Gastrocnemius medialis (tissue), 4 donors: ENCODE results near the gene AADACL3. TPM values are rescaled to one million over a fixed set of nuclear protein-coding genes. Genes with fewer than 3 reads are reported as not detected.

Source experiments
- ATAC-seq, 2 donors: fragments of 150-250 bp; one replicate each; pipeline ENCODE4 v1.9.1; 2016
- DNase-seq, 2 donors: peaks; one replicate each; pipeline ENCODE4 v3.0.0-alpha.2; 2019
- H3K27ac ChIP-seq, 4 donors: fragments of 200-600 bp; sonication (generic); 1 replicate in 1 of 4; 2 replicates in 3 of 4; pipeline ENCODE4 v1.5.1; 2016 to 2018; ENCODE audit warnings: mild to moderate bottlenecking in 2 of 4, moderate library complexity in 1 of 4
- H3K27me3 ChIP-seq, 3 donors: fragments of 200-600 bp; sonication (generic) in 2 of 3; 1 replicate in 1 of 3; 2 replicates in 2 of 3; pipeline versions ENCODE4 v1.5.1 to v1.6.0; 2016 to 2019; ENCODE audit warnings: mild to moderate bottlenecking in 1 of 3, moderate library complexity in 1 of 3
- H3K36me3 ChIP-seq, 2 donors: fragments of 200-600 bp; sonication (generic) in 1 of 2; one replicate each; pipeline ENCODE4 v1.5.1; 2017 to 2018
- H3K4me1 ChIP-seq, 2 donors: fragments of 200-600 bp; sonication (generic) in 1 of 2; one replicate each; pipeline ENCODE4 v1.5.1; 2016 to 2017; ENCODE audit warnings: mild to moderate bottlenecking in 2 of 2
- H3K4me3 ChIP-seq, 4 donors: fragments of 200-600 bp; sonication (generic) in 3 of 4; 1 replicate in 1 of 4; 2 replicates in 3 of 4; pipeline ENCODE4 v1.5.1; 2016 to 2019; ENCODE audit warnings: mild to moderate bottlenecking in 2 of 4
- H3K9me3 ChIP-seq, 3 donors: fragments of 200-600 bp; sonication (generic) in 2 of 3; 1 replicate in 1 of 3; 2 replicates in 2 of 3; pipeline ENCODE4 v1.5.1; 2016 to 2019
- POLR2A ChIP-seq, 2 donors: fragments of 450-650 bp; IDR thresholded peaks; one replicate each; pipeline ENCODE4 v1.6.1; 2017; ENCODE audit warnings: antibody characterized with exemption in 2 of 2, mild to moderate bottlenecking in 2 of 2, moderate library complexity in 2 of 2
- in situ Hi-C, 4 donors: fragments of 200-750 bp; cut with MboI; loops; one replicate each; pipeline versions ENCODE4 v1.15.0 to v1.8.0; 2017; ENCODE audit warnings: low sequenced_read_pairs in 4 of 4
- intact Hi-C: fragments of 100-400 bp; cut with DNase I; formaldehyde crosslinking; loops from one replicate; pipeline ENCODE4 v1.15.1; 2023; ENCODE audit warnings: low total_unique reads
- total RNA-seq, 4 donors: library from RNA; depleted of rRNA; stranded (reverse); fragments of >200 nt; gene quantifications; one replicate each; pipeline versions ENCODE4 v1.1.0 to v1.2.3, GENCODE V29; 2016
- TF ChIP-seq, protein P1 (sequence below), 5 experiments: fragments of 450-650 bp in 3 of 5; fragments of 200-600 bp in 2 of 5; sonication (generic) in 2 of 5; IDR thresholded peaks in 4 of 5; conservative IDR thresholded peaks in 1 of 5; 1 replicate in 4 of 5; 2 replicates in 1 of 5; pipeline ENCODE4 v1.5.1; 2016 to 2019; ENCODE audit warnings: antibody characterized with exemption in 5 of 5, mild to moderate bottlenecking in 3 of 5, moderate library complexity in 3 of 5

The AADACL3 gene
- total RNA-seq, 4 donors from 2014 or later: not detected

- intact Hi-C loops (no loop called here), in situ Hi-C loops (no loop called here)
- no peaks in the 10 kb centered on the region for H3K9me3 ChIP-seq
- ATAC-seq: no peak
- H3K36me3 ChIP-seq: no peaks in the 10 kb centered on the region
- no peak overlapping the region for H3K27ac ChIP-seq
- H3K27me3 ChIP-seq: no peaks in the 10 kb centered on the region
- no peak for DNase-seq
- H3K4me3 ChIP-seq: no peak overlapping the region
- no peaks in the 10 kb centered on the region for H3K4me1 ChIP-seq
- TF ChIP-seq, protein P1, sequence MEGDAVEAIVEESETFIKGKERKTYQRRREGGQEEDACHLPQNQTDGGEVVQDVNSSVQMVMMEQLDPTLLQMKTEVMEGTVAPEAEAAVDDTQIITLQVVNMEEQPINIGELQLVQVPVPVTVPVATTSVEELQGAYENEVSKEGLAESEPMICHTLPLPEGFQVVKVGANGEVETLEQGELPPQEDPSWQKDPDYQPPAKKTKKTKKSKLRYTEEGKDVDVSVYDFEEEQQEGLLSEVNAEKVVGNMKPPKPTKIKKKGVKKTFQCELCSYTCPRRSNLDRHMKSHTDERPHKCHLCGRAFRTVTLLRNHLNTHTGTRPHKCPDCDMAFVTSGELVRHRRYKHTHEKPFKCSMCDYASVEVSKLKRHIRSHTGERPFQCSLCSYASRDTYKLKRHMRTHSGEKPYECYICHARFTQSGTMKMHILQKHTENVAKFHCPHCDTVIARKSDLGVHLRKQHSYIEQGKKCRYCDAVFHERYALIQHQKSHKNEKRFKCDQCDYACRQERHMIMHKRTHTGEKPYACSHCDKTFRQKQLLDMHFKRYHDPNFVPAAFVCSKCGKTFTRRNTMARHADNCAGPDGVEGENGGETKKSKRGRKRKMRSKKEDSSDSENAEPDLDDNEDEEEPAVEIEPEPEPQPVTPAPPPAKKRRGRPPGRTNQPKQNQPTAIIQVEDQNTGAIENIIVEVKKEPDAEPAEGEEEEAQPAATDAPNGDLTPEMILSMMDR (IDR thresholded peaks at IDR 0.05 in 4 of 5, conservative IDR thresholded peaks at IDR 0.05 in 1 of 5): no peak
- no peak for TF ChIP-seq POLR2A (IDR thresholded peaks at IDR 0.05)
Observed at GRCh38 chr1:12706061-12706460, 9.8 kb upstream of the AADACL3 start.

- in situ Hi-C loops: no loop called here
- intact Hi-C loops: no loop called here
- no peaks in the 10 kb centered on the region for H3K9me3 ChIP-seq
- H3K4me3 ChIP-seq: no peak overlapping the region
- DNase-seq: no peak
- no peaks in the 10 kb centered on the region for H3K4me1 ChIP-seq
- no peaks in the 10 kb centered on the region for H3K36me3 ChIP-seq
- ATAC-seq: no peak
- no peaks in the 10 kb centered on the region for H3K27me3 ChIP-seq
- TF ChIP-seq, protein P1 (IDR thresholded peaks at IDR 0.05 in 4 of 5, conservative IDR thresholded peaks at IDR 0.05 in 1 of 5): no peak
- TF ChIP-seq POLR2A (IDR thresholded peaks at IDR 0.05): no peak
- H3K27ac ChIP-seq: no peak overlapping the region
Observed at GRCh38 chr1:12708396-12709090, 7.4 kb upstream of the AADACL3 start.

GRCh38 chr1:12709091-12709491, 6.8 kb upstream of the AADACL3 start:
- DNase-seq (no peak), ATAC-seq (no peak)
- Histone ChIP-seq H3K4me3 (no peak overlapping the region), H3K27ac (no peak overlapping the region), H3K27me3 (no peaks in the 10 kb centered on the region), H3K4me1 (no peaks in the 10 kb centered on the region), H3K9me3 (no peaks in the 10 kb centered on the region), H3K36me3 (no peaks in the 10 kb centered on the region)
- in situ Hi-C loops: no loop called here
- intact Hi-C loops: no loop called here
- TF ChIP-seq POLR2A (IDR thresholded peaks at IDR 0.05): no peak
- TF ChIP-seq, protein P1 (IDR thresholded peaks at IDR 0.05 in 4 of 5, conservative IDR thresholded peaks at IDR 0.05 in 1 of 5): no peak

- H3K27ac ChIP-seq: no peak overlapping the region
- H3K9me3 ChIP-seq: no peaks in the 10 kb centered on the region
- ATAC-seq: no peak
- no peaks in the 10 kb centered on the region for H3K36me3 ChIP-seq
- no peaks in the 10 kb centered on the region for H3K4me1 ChIP-seq
- in situ Hi-C loops: no loop called here
- H3K27me3 ChIP-seq: no peaks in the 10 kb centered on the region
- intact Hi-C loops: no loop called here
- DNase-seq: no peak
- no peak overlapping the region for H3K4me3 ChIP-seq
- TF ChIP-seq POLR2A (IDR thresholded peaks at IDR 0.05): no peak
- TF ChIP-seq, protein P1 (IDR thresholded peaks at IDR 0.05 in 4 of 5, conservative IDR thresholded peaks at IDR 0.05 in 1 of 5): no peak
Observed at GRCh38 chr1:12709696-12710095, 6.2 kb upstream of the AADACL3 start.

- Histone ChIP-seq H3K4me1 (no peaks in the 10 kb centered on the region), H3K4me3 (no peak overlapping the region), H3K9me3 (no peaks in the 10 kb centered on the region), H3K36me3 (no peaks in the 10 kb centered on the region), H3K27ac (no peak overlapping the region), H3K27me3 (no peaks in the 10 kb centered on the region)
- intact Hi-C loops: no loop called here
- in situ Hi-C loops: no loop called here
- DNase-seq (no peak), ATAC-seq (no peak)
- TF ChIP-seq, protein P1 (IDR thresholded peaks at IDR 0.05 in 4 of 5, conservative IDR thresholded peaks at IDR 0.05 in 1 of 5): no peak
- no peak for TF ChIP-seq POLR2A (IDR thresholded peaks at IDR 0.05)
Observed at GRCh38 chr1:12711536-12711935, 4.4 kb upstream of the AADACL3 start.
